Left renal pelvis (tissue), 4 donors: ENCODE measurements around the gene ZKSCAN5. TPM values are rescaled to one million over a fixed set of nuclear protein-coding genes. Genes with fewer than 3 reads are reported as not detected.
A peak's percentile ranks its signal among the peaks of the same experiment; 100 is the strongest.
"Not testable (repeated sequence)": the region's sequence is repeated elsewhere in the genome, so short reads cannot be mapped to it uniquely, and the experiment has no call there.

ENCODE experiments used
- DNase-seq, 4 donors: peaks; one replicate each; pipeline ENCODE4 v3.0.0-alpha.2; 2013; ENCODE audit warnings: low read depth in 4 of 4, low spot score in 3 of 4
- polyA plus RNA-seq, 4 donors: library from polyadenylated mRNA; unstranded; fragments of 120-200 nt; gene quantifications; one replicate each; pipeline ENCODE4 v1.2.1, GENCODE V29; 2013; ENCODE audit not compliant: insufficient read length in 4 of 4

Gene ZKSCAN5
- polyA plus RNA-seq, 4 donors = 14.3 to 16.9 (median 15.0) TPM

- no peak for DNase-seq
These were observed 6.5 kb upstream of the ZKSCAN5 start for GRCh38 chr7:99497766-99498545.

- DNase-seq = no peak
These were observed 5.9 kb upstream of the ZKSCAN5 start for GRCh38 chr7:99498546-99498944.

- DNase-seq = peak in 1 of 4 donors; percentile 1
These were observed 5.1 kb upstream of the ZKSCAN5 start for GRCh38 chr7:99499371-99499720.

- DNase-seq = peak; percentile 80 to 89 (median 86)
These were observed 4.5 kb upstream of the ZKSCAN5 start, which contains the start of gene ZNF394 for GRCh38 chr7:99499721-99500636. ZNF394 (minus strand) TSS chr7:99500281; CDS start chr7:99500093, 188 bp downstream.

- no peak for DNase-seq
These were observed 3.8 kb upstream of the ZKSCAN5 start for GRCh38 chr7:99500637-99501009.

- not testable (repeated sequence) for DNase-seq
These were observed 3.2 kb upstream of the ZKSCAN5 start for GRCh38 chr7:99501236-99501635.

GRCh38 chr7:99504281-99504602, 220 bp upstream of the ZKSCAN5 start:
- peak in 1 of 4 donors; percentile 95 for DNase-seq

GRCh38 chr7:99505324-99505662, 831 bp downstream of the ZKSCAN5 start:
- no peak for DNase-seq

- DNase-seq = no peak
These were observed 9.6 kb downstream of the ZKSCAN5 start for GRCh38 chr7:99514050-99514449.

GRCh38 chr7:99521399-99521798, 16.9 kb downstream of the ZKSCAN5 start:
- DNase-seq = no peak

GRCh38 chr7:99525713-99526440, 21.4 kb downstream of the ZKSCAN5 start:
- no peak for DNase-seq

- no peak for DNase-seq
These were observed 26.9 kb downstream of the ZKSCAN5 start for GRCh38 chr7:99531354-99531765.

GRCh38 chr7:99535667-99536066, 31.2 kb downstream of the ZKSCAN5 start:
- DNase-seq = no peak

GRCh38 chr7:99539213-99539811, 34.9 kb downstream of the ZKSCAN5 start:
- no peak for DNase-seq

- no peak for DNase-seq
These were observed 36.1 kb downstream of the ZKSCAN5 start for GRCh38 chr7:99540542-99540941.

- no peak for DNase-seq
These were observed 36.8 kb downstream of the ZKSCAN5 start for GRCh38 chr7:99541212-99541611.

GRCh38 chr7:99543081-99543671, 38.7 kb downstream of the ZKSCAN5 start:
- DNase-seq = no peak

- no peak for DNase-seq
These were observed 39.5 kb downstream of the ZKSCAN5 start for GRCh38 chr7:99543916-99544315.

GRCh38 chr7:99545308-99545707, 40.8 kb downstream of the ZKSCAN5 start:
- not testable (repeated sequence) for DNase-seq

GRCh38 chr7:99549545-99549944, 45.1 kb downstream of the ZKSCAN5 start:
- not testable (repeated sequence) for DNase-seq
